HG03196 (cell line): Measurements from ENCODE around the gene SRSF10.
"Not testable (repeated sequence)": the region's sequence is repeated elsewhere in the genome, so short reads cannot be mapped to it uniquely, and the experiment has no call there.

Source experiments
- ATAC-seq: cut with Tn5 transposase; IDR thresholded peaks from one replicate; pipeline ENCODE4 v1.9.1; 2021; ENCODE audit not compliant: unreplicated experiment

Gene SRSF10

DNA sequence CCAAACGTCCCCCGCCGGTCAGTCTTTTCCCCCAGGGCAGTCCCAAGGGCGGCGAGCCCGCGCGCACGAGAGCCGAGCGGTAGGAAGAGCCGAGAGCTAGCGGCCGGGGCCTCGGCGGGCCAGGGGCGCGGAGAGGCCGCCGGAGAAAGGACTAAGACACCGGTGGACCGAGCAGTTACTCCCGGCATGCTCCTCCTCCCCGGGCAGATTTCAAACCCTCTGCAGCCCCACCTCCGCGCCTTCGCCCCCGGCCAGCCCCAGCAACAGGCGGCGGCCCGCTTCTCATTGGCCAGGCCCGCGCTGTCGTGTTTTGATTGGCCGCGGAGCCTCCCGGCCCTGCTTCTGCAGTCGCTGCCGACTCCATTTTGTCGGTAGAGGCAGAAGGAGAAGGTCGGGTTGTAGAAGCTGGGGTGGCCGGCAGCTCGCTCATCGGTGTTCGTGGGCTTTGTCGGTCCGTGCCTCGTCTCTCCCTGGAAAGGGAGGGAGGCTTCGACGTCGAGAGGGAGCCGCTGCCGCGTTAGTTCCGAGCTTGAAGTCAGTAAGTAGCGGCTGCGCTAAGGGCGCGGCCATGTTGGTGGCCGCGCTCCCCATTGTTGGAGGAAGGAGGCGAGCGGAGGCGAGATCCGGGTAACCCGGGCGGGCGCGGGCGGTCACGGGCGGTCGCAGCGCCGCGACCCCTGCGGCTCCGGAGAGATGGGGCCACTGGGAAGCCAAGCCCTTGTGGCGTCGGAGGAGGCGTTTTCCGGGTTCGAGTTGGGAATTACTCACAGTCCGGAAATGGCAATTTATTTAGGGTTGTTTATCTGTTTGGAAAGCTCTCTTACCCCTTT is 20.5 kb downstream of the SRSF10 start, which contains the start of gene PNRC2:
Gene PNRC2 (plus strand): TSS at position 368 of the 830 bp plus-strand sequence. CDS start 1,630 bp downstream, outside the sequence.
- ATAC-seq, result peak; percentile 81

DNA sequence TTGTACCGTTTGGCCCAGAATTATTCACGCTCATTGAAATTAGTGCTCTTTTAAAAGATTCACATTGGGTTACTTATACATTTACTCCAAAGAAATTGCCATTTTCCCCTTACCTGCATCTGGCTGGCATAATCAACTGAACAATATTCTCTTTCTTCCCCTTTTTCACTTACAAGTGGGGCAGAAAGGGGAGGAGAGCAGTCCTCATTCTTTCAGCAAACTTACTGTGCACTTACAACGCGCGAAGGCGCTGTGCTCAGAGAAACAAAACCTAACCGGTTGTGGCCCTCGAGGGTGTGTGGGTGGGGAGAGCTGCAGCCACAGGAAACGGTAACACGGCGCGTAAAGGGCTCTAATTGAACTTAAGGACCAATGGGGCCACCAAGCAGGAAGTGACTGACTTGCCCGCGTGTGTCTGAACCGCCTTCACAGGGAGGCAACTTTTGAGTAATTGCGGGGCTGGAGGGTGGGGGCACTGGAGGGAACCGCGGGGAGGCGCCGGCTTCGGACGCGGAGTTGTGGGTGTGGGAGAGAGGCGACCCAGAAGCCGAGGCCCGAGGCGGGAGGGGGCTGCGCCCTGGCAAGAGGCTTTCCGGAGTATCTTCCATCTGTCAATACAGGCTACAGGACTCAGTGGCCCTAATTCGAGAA is 21.2 kb downstream of the SRSF10 start:
- ATAC-seq, result peak; percentile 75

DNA sequence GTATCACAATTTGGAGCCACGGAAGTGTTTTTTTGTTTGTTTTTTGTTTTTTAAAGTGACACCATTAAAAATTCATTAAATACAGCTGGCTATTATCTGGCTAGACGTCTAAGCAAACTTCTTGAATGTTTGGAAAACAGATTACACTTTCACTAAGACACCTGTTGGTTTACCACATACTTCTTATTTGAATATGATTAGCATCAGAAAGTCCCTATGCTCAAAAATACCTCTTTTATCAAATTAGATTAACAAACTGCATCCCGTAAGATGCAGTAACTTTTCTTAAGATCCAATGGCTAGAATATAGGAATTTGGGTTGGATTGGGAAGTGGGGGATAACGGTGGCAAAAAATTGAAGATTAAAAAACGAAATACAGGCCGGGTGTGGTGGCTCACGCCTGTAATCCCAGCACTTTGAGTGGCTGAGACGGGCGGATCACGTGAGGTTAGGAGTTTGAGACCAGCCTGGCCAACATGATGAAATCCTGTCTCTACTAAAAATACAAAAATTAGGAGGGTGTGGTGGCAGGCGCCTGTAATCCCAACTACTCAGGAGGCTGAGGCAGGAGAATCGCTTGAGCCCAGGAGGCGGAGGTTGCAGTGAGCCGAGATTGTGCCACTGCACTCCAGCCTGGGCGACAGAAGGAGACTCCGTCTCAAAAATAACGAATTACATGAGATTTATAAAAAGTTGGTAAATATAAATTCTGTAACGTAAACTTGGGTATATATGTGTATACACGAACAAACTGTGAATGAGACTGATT is 21.9 kb downstream of the SRSF10 start:
- not testable (repeated sequence) for ATAC-seq

DNA sequence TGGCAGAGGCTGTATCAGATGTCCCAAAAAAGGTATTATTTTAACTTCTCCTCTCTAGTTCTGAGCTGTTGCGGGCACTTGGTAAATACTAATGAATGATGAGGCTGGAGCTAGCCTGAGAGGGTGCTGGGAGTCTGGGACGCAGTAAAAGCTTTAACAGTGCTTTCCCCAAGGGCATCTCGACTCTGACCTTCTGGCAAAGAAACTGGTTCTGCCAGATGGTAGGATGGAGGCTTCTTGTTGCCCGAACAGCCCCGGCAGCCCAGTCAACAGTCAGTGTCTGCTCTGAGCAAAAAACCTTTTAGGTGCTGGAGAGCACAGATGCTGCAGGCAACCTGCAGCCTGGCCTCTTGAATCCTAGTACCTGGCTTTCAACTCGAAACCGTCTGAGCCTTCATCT is 23.0 kb downstream of the SRSF10 start:
- ATAC-seq, result no peak

- no peak for ATAC-seq
Measured at GRCh38 chr1:23953020-23953419, 27.1 kb downstream of the SRSF10 start.

DNA sequence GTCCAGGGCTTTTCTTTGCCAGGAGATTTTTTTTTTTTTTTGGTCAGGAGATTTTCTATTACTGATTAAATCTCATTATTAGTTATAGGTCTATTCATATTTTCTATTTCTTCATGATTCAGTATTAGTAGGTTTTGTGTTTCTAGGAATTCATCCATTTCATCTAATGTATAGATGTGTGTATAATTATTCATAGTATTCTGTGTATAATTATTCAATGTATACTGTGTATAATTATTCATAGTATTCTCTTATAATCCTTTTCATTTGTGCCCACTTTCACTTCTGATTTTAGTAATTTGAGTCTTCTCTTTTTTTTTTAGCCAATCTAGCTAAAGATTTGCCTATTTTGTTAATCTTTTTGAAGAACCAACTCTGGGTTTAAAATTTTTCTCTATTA is 32.8 kb downstream of the SRSF10 start:
- ATAC-seq, result no peak

DNA sequence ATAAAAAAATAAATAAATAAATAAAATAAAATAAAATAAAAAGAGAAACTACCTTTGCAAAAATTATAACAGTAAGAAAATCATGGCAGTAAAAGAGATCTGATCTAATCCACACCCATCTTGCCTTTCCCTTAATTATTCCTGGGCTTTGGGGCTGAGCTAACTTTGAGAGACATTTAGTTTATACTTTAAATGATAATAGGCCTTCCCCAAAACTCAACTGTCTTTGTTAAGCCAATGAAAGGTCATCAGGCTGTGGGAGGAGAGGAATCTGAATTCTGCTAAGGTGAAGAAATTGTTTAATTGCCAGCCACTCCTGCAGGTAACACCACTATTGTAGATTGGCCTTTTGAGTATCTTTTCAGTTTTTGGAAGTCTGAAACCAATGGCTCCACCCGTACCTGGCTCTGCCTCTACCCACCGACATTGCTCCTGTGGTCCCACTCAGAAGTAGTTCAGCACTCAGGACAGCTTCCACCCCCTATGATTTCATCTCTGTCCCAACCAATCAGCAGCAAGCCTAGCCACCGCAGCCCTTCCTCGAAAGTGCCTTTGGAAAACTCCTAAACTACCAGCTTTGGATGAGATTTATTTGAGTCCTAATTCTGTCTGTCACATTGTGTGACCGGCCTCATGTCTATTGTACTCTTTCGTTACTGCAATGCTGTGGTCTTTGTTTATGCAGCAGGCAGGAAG is 43.5 kb downstream of the SRSF10 start:
- ATAC-seq, result no peak

DNA sequence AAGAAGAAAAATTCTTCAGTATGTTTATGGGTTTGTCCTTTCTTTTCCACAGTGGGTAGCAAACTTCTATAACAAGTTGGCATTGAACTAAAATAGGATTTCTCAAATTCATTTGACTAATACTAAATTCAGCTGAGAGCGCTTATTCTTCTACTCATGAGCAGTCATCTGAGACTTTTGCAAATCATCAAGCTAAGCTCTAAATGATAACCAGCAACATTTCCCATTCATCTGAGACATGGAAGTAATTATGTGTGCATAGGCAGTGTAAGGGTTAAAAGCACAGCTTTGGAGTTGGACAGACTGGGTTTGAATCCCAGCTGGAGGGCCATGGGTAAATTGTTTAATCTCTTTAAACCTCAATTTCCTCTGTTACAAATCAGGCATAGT is 48.6 kb downstream of the SRSF10 start:
- no peak for ATAC-seq

- no peak for ATAC-seq
Measured at GRCh38 chr1:23930861-23931490, 49.2 kb downstream of the SRSF10 start.

DNA sequence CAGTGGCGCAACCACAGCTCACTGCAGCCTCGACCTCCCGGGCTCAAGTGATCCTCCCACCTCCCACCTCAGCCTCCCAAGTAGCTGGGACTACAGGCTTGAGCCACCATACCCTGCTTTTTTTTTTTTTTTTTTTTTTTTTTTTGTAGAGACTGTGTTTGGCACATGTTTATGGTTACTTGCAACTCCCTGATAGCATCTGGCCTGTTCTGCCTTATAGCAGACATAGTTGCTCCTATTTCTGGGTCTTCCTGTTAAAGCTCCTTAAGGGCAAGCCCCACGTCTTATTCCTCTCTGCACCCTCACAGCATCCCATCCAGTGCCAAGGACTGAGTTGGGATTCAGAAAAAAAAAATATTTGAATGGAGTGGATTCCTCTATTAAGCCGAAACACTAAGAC is 49.9 kb downstream of the SRSF10 start:
- no peak for ATAC-seq

- ATAC-seq, result no peak
Measured at GRCh38 chr1:23928789-23929188, 51.3 kb downstream of the SRSF10 start.

DNA sequence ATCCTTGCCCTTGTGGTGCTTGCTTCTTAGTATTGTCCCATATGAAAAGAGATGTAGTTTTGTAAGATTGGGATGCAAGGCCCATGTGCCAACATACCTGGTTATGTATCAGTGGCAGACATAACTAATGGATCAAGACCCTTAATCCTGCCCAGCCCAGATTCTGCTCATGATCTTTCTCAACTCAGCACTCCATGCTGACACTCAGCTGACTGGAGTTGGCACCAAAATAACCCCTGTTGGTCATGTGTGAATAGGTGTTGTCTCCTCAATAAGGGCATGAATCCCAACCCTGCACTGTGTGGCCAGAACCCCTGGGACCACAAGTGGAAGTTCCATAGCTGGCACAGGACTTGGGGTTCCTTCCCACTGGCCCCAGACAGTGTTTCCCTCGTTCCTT is 53.0 kb downstream of the SRSF10 start:
- no peak for ATAC-seq

- ATAC-seq, result no peak
Measured at GRCh38 chr1:23925279-23925678, 54.8 kb downstream of the SRSF10 start.

DNA sequence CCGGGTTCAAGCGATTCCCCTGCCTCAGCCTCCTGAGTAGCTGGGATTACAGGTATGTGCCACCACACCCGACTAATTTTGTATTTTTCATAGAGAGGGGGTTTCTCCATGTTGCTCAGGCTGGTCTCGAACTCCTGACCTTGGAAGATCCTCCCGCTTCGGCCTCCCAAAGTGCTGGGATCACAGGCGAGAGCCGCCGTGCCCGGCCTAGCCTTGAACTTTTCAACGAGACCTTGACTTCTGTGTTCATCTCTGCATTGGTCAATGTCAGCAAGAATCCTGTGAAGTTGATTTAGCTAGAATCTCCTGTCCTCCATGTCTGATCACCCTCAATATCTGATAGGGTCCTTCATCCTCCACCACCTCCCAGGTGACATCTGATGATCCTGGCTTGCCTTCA is 55.5 kb downstream of the SRSF10 start:
- no peak for ATAC-seq

- ATAC-seq, result no peak
Measured at GRCh38 chr1:23923592-23924499, 56.3 kb downstream of the SRSF10 start.

DNA sequence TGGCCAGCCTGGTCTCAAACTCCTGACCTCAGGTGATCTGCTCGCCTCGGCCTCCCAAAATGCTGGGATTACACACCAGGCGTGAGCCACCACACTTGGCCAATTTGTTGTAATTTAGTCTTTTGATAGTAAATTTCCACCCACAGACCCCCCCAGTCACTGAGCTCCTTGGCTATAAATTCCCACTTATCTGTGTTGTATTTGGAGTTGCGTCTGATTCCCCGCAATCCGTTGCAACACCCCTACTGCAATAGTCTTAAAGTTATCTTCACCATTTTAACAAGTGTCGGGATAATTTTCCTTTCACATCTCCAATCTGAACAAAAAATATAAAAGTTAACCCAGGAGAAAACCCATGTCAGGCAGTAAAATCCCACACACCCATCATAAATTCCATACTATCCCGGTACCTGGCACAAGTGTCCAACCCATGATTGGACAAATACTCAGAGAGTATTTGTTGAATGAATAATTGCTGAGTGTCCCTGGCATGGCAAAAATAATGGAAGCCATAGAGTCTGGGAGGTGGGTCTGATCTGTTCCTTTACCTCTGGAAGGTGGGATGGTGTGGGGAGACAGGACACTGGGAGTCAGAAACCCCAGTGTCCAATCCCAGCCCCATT is 57.7 kb downstream of the SRSF10 start:
- no peak for ATAC-seq

- ATAC-seq, result peak; percentile 40
Measured at GRCh38 chr1:23916209-23917131, 63.7 kb downstream of the SRSF10 start.

- no peak for ATAC-seq
Measured at GRCh38 chr1:23915466-23915865, 64.7 kb downstream of the SRSF10 start.
